ENCODE data around the gene ETF1.

ETF1 gene

DNA sequence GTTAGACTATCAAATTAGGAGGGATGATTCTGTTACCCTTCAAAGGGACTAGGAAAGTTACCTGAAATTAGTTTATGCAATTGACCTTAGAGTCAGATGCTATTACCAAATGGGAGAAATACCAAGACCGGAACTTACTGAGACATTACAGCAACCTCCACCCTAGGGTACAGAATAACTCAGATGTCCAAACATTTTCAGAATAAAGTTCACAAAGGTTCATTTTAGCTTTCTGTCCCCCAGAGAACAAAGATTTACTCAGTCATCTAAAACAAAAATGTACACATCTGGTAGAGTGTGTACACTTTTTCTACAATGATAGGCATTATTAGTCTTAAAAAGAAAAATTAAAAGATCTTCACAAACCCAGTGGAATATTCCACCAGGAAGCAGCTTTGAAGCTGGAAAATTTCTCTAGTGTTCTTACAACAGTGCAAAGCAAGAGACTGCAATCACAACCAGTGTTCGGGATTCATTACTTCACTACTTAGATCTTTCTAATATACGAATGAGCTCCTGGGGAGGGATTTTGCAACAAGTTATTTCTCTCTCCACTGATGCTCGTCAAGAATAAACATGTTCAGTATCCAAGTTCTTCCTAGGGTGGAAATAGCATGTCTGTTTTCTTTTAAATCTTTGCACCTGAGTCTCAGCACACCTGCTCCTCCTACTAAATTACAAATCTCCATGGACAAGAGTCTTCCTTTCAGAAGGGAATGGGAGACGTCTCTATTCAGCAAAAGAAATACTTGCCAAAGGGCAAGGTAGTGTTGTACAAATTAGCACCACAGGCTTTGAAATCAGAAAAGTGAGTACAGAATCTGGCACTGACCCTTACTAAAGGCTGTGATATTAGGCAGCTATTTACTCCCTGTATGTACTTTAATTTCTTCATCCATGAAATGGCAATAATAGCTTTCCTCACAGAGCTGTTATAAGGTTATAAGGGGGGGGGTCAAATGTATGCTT, 8.8 kb downstream of the ETF1 start:
- TF ChIP-seq EZH2phosphoT487 (IDR thresholded peaks at IDR 0.05; ENCODE audit: borderline replicate concordance): no peak
- no peak for TF ChIP-seq CTCF (conservative IDR thresholded peaks at IDR 0.05; ENCODE audit: low read length)
- no peaks in the 10 kb centered on the region for H3F3A ChIP-seq (ENCODE audit: low read depth)
- H3K9me2 ChIP-seq (replicated peaks; ENCODE audit: low read depth, low read length): no peaks in the 10 kb centered on the region
- no peak overlapping the region for H3K4me2 ChIP-seq (ENCODE audit: low read depth, low read length, poor library complexity, severe bottlenecking)
- H2AFZ ChIP-seq (ENCODE audit: low read length): no peak overlapping the region
- no peak overlapping the region for H3K9ac ChIP-seq (ENCODE audit: low read depth, low read length, poor library complexity, severe bottlenecking)
- H4K20me1 ChIP-seq (ENCODE audit: insufficient read depth, low read length, poor library complexity, severe bottlenecking): peaks cover 82% of the 10 kb centered on the region
- peaks cover 10% of the 10 kb centered on the region for H3K4me1 ChIP-seq (ENCODE audit: insufficient read depth, low read length, poor library complexity, severe bottlenecking)
- H3K36me3 ChIP-seq (ENCODE audit: insufficient read depth, low read length): peaks cover 9% of the 10 kb centered on the region; the same call in 1 of the 2 replicates
- H3K27me3 ChIP-seq (ENCODE audit: insufficient read depth, low read length, poor library complexity, severe bottlenecking): no peaks in the 10 kb centered on the region
- H3K79me2 ChIP-seq (ENCODE audit: insufficient read depth, low read length): peaks cover 89% of the 10 kb centered on the region
- no peak overlapping the region for H3K4me3 ChIP-seq (ENCODE audit: low read length, poor library complexity, severe bottlenecking)
- no peaks in the 10 kb centered on the region for H3K9me3 ChIP-seq (ENCODE audit: insufficient read depth, low read depth, low read length)

DNA sequence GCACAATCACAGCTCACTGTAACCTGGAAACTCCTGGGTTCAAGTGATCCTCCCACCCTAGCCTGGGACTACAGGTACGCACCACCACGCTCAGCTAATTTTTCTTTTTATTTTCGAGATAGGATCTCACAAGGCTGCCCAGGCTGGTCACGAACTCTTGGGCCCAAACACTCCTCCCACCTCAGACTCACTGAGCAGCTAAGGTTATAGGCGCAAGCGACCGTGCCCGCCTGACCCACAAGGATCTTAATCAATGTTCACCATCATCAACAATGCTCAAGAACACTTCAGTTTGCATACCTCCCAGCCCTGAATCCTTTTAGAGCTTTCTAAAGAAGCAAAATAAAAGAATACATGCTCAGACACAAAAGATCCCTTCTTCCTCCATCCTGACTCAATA, 13.2 kb downstream of the ETF1 start:
- H3K9me2 ChIP-seq (replicated peaks; ENCODE audit: low read depth, low read length): no peaks in the 10 kb centered on the region
- no peak overlapping the region for H3K4me2 ChIP-seq (ENCODE audit: low read depth, low read length, poor library complexity, severe bottlenecking)
- H3K36me3 ChIP-seq (ENCODE audit: insufficient read depth, low read length): peaks cover 24% of the 10 kb centered on the region; the same call in 1 of the 2 replicates
- H3K9me3 ChIP-seq (ENCODE audit: insufficient read depth, low read depth, low read length): no peaks in the 10 kb centered on the region
- TF ChIP-seq EZH2phosphoT487 (IDR thresholded peaks at IDR 0.05; ENCODE audit: borderline replicate concordance) (no peak), CTCF (conservative IDR thresholded peaks at IDR 0.05; ENCODE audit: low read length) (no peak)
- peaks cover 72% of the 10 kb centered on the region for H4K20me1 ChIP-seq (ENCODE audit: insufficient read depth, low read length, poor library complexity, severe bottlenecking)
- no peaks in the 10 kb centered on the region for H3K4me1 ChIP-seq (ENCODE audit: insufficient read depth, low read length, poor library complexity, severe bottlenecking)
- H3K79me2 ChIP-seq (ENCODE audit: insufficient read depth, low read length): peaks cover 95% of the 10 kb centered on the region
- no peak overlapping the region for H3K4me3 ChIP-seq (ENCODE audit: low read length, poor library complexity, severe bottlenecking)
- H3K27me3 ChIP-seq (ENCODE audit: insufficient read depth, low read length, poor library complexity, severe bottlenecking): no peaks in the 10 kb centered on the region
- H3K9ac ChIP-seq (ENCODE audit: low read depth, low read length, poor library complexity, severe bottlenecking): no peak overlapping the region
- H3F3A ChIP-seq (ENCODE audit: low read depth): no peaks in the 10 kb centered on the region
- H2AFZ ChIP-seq (ENCODE audit: low read length): no peak overlapping the region

DNA sequence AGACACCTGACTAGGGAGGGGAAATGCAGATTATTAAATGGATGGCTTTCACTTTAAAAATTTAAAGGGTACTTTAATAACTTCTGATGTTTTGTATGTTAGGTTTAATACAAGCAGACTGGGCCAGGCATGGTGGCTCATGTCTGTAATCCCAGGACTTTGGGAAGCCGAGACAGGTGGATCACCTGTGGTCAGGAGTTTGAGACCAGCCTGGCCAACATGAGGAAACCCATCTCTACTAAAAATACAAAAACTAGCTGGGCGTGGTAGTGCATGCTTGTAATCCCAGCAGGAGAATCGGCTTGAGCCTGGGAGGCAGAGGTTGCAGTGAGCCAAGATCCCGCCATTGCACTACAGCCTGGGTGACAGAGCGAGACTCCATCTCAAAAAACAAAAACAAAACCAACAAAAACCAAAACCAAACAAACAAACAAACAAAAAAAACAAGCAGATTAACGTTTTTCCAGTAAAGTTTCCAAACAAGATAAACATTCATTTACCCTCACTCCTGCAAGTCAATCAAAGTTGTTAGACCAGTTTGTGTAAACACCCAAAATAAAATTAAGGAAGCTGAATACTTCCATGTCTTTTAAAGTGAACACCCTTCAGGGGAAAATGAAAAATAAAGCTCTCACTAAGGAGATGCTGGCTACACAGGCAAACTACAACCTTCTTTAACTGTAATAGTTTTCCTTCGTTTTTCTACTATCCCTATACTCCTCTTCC, 14.1 kb downstream of the ETF1 start:
- Histone ChIP-seq H3K4me2 (ENCODE audit: low read depth, low read length, poor library complexity, severe bottlenecking) (no peak overlapping the region), H3K4me1 (ENCODE audit: insufficient read depth, low read length, poor library complexity, severe bottlenecking) (no peaks in the 10 kb centered on the region), H2AFZ (ENCODE audit: low read length) (no peak overlapping the region), H3K27me3 (ENCODE audit: insufficient read depth, low read length, poor library complexity, severe bottlenecking) (no peaks in the 10 kb centered on the region), H3K9me2 (replicated peaks; ENCODE audit: low read depth, low read length) (no peaks in the 10 kb centered on the region), H3K4me3 (ENCODE audit: low read length, poor library complexity, severe bottlenecking) (no peak overlapping the region), H3K36me3 (ENCODE audit: insufficient read depth, low read length) (peaks cover 24% of the 10 kb centered on the region; the same call in 1 of the 2 replicates), H3K9me3 (ENCODE audit: insufficient read depth, low read depth, low read length) (no peaks in the 10 kb centered on the region), H3F3A (ENCODE audit: low read depth) (no peaks in the 10 kb centered on the region), H3K79me2 (ENCODE audit: insufficient read depth, low read length) (peaks cover 92% of the 10 kb centered on the region), H3K9ac (ENCODE audit: low read depth, low read length, poor library complexity, severe bottlenecking) (no peak overlapping the region), H4K20me1 (ENCODE audit: insufficient read depth, low read length, poor library complexity, severe bottlenecking) (peaks cover 63% of the 10 kb centered on the region)
- no peak for TF ChIP-seq CTCF (conservative IDR thresholded peaks at IDR 0.05; ENCODE audit: low read length)
- TF ChIP-seq EZH2phosphoT487 (IDR thresholded peaks at IDR 0.05; ENCODE audit: borderline replicate concordance): no peak
